ENCODE results near the gene NPL.

The NPL gene

GRCh38 chr1:182766050-182766449, 23.5 kb upstream of the NPL start:
- no peaks in the 10 kb centered on the region for H3K9me3 ChIP-seq (ENCODE audit: severe bottlenecking)
- no peak for TF ChIP-seq CTCF (IDR thresholded peaks at IDR 0.05; ENCODE audit: poor library complexity, severe bottlenecking)
- H3K36me3 ChIP-seq (ENCODE audit: low read depth): no peaks in the 10 kb centered on the region
- no peaks in the 10 kb centered on the region for H3K4me1 ChIP-seq (ENCODE audit: insufficient read depth, poor library complexity, severe bottlenecking)
- no peak for ATAC-seq (ENCODE audit: low read depth)
- no peak overlapping the region for H3K4me3 ChIP-seq (ENCODE audit: severe bottlenecking)
- no peak overlapping the region for H3K27ac ChIP-seq (ENCODE audit: poor library complexity, severe bottlenecking)
- H3K27me3 ChIP-seq (ENCODE audit: insufficient read depth, poor library complexity, severe bottlenecking): no peaks in the 10 kb centered on the region
- DNase-seq (ENCODE audit: low spot score): no peak

DNA sequence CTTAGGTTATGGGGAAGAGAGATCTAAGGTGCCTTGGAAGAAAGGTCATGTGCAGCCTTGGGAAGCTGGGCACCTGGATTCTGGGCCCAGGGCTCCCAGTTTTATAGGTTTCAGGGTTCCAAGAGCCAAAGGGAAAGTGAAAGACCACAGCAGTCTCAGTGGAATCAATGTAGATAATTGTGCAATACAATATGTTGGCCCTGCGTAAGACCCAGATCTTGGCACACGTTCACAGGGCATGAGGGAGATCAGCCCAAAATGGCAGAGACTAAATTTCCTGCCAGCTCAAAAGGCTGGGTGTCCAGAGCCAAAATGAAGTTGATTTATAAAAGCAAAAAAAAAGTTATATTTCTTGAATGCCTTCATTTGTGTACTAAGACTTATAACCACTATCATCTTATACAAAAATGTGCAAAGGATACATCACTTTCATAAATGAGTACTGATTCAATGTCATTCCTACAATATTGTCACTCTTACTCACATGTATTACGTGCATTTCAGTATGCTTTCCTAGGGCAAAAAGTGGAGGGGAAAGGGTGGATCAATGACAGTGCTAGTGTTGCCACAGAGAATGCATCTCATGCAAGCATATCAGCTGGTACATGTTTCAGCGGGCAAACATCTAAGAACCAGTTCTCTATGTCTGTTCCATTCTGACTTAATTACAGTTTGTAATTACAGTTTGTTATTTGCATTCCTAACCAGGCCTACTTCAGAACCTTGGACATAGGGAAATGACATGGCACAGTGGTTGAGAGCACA, 22.5 kb upstream of the NPL start:
- no peak for TF ChIP-seq CTCF (IDR thresholded peaks at IDR 0.05; ENCODE audit: poor library complexity, severe bottlenecking)
- ATAC-seq (ENCODE audit: low read depth) (no peak), DNase-seq (ENCODE audit: low spot score) (no peak)
- Histone ChIP-seq H3K27me3 (ENCODE audit: insufficient read depth, poor library complexity, severe bottlenecking) (no peaks in the 10 kb centered on the region), H3K27ac (ENCODE audit: poor library complexity, severe bottlenecking) (no peak overlapping the region), H3K36me3 (ENCODE audit: low read depth) (no peaks in the 10 kb centered on the region), H3K4me1 (ENCODE audit: insufficient read depth, poor library complexity, severe bottlenecking) (no peaks in the 10 kb centered on the region), H3K9me3 (ENCODE audit: severe bottlenecking) (no peaks in the 10 kb centered on the region), H3K4me3 (ENCODE audit: severe bottlenecking) (no peak overlapping the region)

GRCh38 chr1:182768963-182769362, 20.6 kb upstream of the NPL start:
- Histone ChIP-seq H3K4me3 (ENCODE audit: severe bottlenecking) (no peak overlapping the region), H3K36me3 (ENCODE audit: low read depth) (no peaks in the 10 kb centered on the region), H3K27ac (ENCODE audit: poor library complexity, severe bottlenecking) (no peak overlapping the region), H3K9me3 (ENCODE audit: severe bottlenecking) (no peaks in the 10 kb centered on the region), H3K27me3 (ENCODE audit: insufficient read depth, poor library complexity, severe bottlenecking) (no peaks in the 10 kb centered on the region), H3K4me1 (ENCODE audit: insufficient read depth, poor library complexity, severe bottlenecking) (no peaks in the 10 kb centered on the region)
- DNase-seq (ENCODE audit: low spot score) (no peak), ATAC-seq (ENCODE audit: low read depth) (peak; percentile 73; the same call in 2 of the 3 replicates)
- TF ChIP-seq CTCF (IDR thresholded peaks at IDR 0.05; ENCODE audit: poor library complexity, severe bottlenecking): no peak

DNA sequence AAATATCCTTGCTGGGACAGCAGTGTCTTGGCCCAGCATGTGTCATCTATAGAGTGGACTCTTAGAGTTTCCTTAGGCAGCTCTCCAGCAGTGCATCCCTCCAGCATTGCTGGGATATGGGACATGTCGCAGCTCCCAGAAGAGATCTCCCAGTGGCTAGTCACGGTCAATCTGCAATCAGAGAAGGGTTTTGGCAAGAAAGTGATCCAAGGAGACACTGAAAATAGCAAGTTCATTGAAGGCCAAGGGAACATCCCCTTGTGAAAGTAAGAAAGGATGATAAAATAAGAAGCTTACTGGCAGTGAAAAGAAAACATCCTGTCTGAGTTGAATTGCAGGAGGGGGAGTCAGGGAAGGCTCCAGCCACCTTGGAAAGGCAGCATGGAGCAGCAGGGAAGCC, 19.3 kb upstream of the NPL start:
- ATAC-seq (ENCODE audit: low read depth) (no peak), DNase-seq (ENCODE audit: low spot score) (no peak)
- H3K27me3 ChIP-seq (ENCODE audit: insufficient read depth, poor library complexity, severe bottlenecking): no peaks in the 10 kb centered on the region
- no peak for TF ChIP-seq CTCF (IDR thresholded peaks at IDR 0.05; ENCODE audit: poor library complexity, severe bottlenecking)
- H3K27ac ChIP-seq (ENCODE audit: poor library complexity, severe bottlenecking): no peak overlapping the region
- no peak overlapping the region for H3K4me3 ChIP-seq (ENCODE audit: severe bottlenecking)
- H3K4me1 ChIP-seq (ENCODE audit: insufficient read depth, poor library complexity, severe bottlenecking): no peaks in the 10 kb centered on the region
- no peaks in the 10 kb centered on the region for H3K36me3 ChIP-seq (ENCODE audit: low read depth)
- H3K9me3 ChIP-seq (ENCODE audit: severe bottlenecking): no peaks in the 10 kb centered on the region

All from RWPE2 (cell line).